Upper lobe of right lung (tissue), 1 donor: ENCODE data around the gene ANP32B. TPM values are rescaled to one million over a fixed set of nuclear protein-coding genes. Genes with fewer than 3 reads are reported as not detected.
"Not testable (repeated sequence)": the region's sequence is repeated elsewhere in the genome, so short reads cannot be mapped to it uniquely, and the experiment has no call there.

Source experiments
- ATAC-seq: fragments of 200-7000 bp; cut with Tn5 transposase; one replicate; pipeline ENCODE4 v1.9.1; 2020; ENCODE audit warnings: mild to moderate bottlenecking, moderate library complexity
- DNase-seq: peaks from one replicate; pipeline ENCODE4 v3.0.0-alpha.2; 2020
- H3K27ac ChIP-seq: fragments of 200-600 bp; one replicate; pipeline ENCODE4 v1.8.0; 2022
- H3K27me3 ChIP-seq: fragments of 200-600 bp; one replicate; pipeline ENCODE4 v1.8.0; 2022; ENCODE audit warnings: mild to moderate bottlenecking
- H3K36me3 ChIP-seq: fragments of 200-600 bp; one replicate; pipeline ENCODE4 v1.8.0; 2022
- H3K4me1 ChIP-seq: fragments of 200-600 bp; one replicate; pipeline ENCODE4 v1.8.0; 2022
- H3K4me3 ChIP-seq: fragments of 200-600 bp; one replicate; pipeline ENCODE4 v1.8.0; 2022; ENCODE audit warnings: mild to moderate bottlenecking
- H3K9me3 ChIP-seq: fragments of 200-600 bp; one replicate; pipeline ENCODE4 v1.8.0; 2022
- intact Hi-C: fragments of 100-400 bp; cut with DNase I; formaldehyde crosslinking; loops from one replicate; pipeline ENCODE4 v1.11.0; 2022
- total RNA-seq: library from RNA; stranded (reverse); fragmentation: NEBNext Ultra II Directional; extraction: Animal tissue kit (Norgen Biotek cat#: 25700); gene quantifications from one replicate; pipeline ENCODE4 v1.2.1, GENCODE V29; 2021
- TF ChIP-seq, protein P1 (sequence below): fragments of 200-600 bp; IDR thresholded peaks from one replicate; pipeline ENCODE4 v1.8.0; 2022; ENCODE audit warnings: antibody characterized with exemption
- donor health status: DM: no; HTN: yes; CAD: no; lungs with severe emphysema.

The ANP32B gene
- total RNA-seq, 1 donor from 2014 or later, result 107 TPM

GRCh38 chr9:97970165-97970564 is 13.0 kb upstream of the ANP32B start:
- H3K36me3 ChIP-seq, result no peaks in the 10 kb centered on the region
- intact Hi-C loops, result no loop called here
- no peaks in the 10 kb centered on the region for H3K4me1 ChIP-seq
- H3K9me3 ChIP-seq, result no peaks in the 10 kb centered on the region
- ATAC-seq (no peak), DNase-seq (no peak)
- no peak overlapping the region for H3K27ac ChIP-seq
- TF ChIP-seq, protein P1, sequence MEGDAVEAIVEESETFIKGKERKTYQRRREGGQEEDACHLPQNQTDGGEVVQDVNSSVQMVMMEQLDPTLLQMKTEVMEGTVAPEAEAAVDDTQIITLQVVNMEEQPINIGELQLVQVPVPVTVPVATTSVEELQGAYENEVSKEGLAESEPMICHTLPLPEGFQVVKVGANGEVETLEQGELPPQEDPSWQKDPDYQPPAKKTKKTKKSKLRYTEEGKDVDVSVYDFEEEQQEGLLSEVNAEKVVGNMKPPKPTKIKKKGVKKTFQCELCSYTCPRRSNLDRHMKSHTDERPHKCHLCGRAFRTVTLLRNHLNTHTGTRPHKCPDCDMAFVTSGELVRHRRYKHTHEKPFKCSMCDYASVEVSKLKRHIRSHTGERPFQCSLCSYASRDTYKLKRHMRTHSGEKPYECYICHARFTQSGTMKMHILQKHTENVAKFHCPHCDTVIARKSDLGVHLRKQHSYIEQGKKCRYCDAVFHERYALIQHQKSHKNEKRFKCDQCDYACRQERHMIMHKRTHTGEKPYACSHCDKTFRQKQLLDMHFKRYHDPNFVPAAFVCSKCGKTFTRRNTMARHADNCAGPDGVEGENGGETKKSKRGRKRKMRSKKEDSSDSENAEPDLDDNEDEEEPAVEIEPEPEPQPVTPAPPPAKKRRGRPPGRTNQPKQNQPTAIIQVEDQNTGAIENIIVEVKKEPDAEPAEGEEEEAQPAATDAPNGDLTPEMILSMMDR, result no peak
- H3K27me3 ChIP-seq, result peaks cover 23% of the 10 kb centered on the region
- no peak overlapping the region for H3K4me3 ChIP-seq

- H3K36me3 ChIP-seq, result no peaks in the 10 kb centered on the region
- H3K27me3 ChIP-seq, result peaks cover 12% of the 10 kb centered on the region
- no peak overlapping the region for H3K27ac ChIP-seq
- H3K4me3 ChIP-seq, result no peak overlapping the region
- no peaks in the 10 kb centered on the region for H3K4me1 ChIP-seq
- H3K9me3 ChIP-seq, result no peaks in the 10 kb centered on the region
- intact Hi-C loops, result no loop called here
- no peak for ATAC-seq
- no peak for DNase-seq
- TF ChIP-seq, protein P1, result no peak
Observed at GRCh38 chr9:97972753-97973152, 10.4 kb upstream of the ANP32B start.

GRCh38 chr9:97975376-97975775 is 7.8 kb upstream of the ANP32B start:
- no peak for ATAC-seq
- Histone ChIP-seq H3K27ac (no peak overlapping the region), H3K4me3 (no peak overlapping the region), H3K27me3 (peaks cover 7% of the 10 kb centered on the region), H3K4me1 (no peaks in the 10 kb centered on the region), H3K9me3 (no peaks in the 10 kb centered on the region), H3K36me3 (no peaks in the 10 kb centered on the region)
- TF ChIP-seq, protein P1, result no peak
- DNase-seq, result no peak
- intact Hi-C loops, result no loop called here

DNA sequence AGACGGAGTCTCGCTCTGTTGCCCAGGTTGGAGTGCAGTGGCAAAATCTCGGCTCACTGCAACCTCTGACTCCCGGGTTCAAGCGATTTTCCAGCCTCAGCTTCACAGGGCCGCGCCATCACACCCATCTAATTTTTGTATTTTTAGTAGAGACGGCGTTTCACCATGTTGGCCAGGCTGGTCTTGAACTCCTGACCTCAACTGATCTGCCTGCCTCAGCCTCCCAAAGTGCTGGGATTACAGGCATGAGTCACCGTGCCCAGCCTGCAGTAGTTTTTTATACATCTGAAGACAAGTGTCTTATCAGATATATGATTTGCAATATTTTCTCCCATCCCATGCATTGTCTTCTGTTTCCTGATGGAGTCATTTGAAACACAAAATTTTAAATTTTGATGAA is 6.5 kb upstream of the ANP32B start:
- H3K27ac ChIP-seq, intact Hi-C loops, H3K9me3 ChIP-seq, H3K27me3 ChIP-seq, DNase-seq, ATAC-seq, H3K4me3 ChIP-seq, H3K36me3 ChIP-seq, H3K4me1 ChIP-seq: not testable (repeated sequence)

DNA sequence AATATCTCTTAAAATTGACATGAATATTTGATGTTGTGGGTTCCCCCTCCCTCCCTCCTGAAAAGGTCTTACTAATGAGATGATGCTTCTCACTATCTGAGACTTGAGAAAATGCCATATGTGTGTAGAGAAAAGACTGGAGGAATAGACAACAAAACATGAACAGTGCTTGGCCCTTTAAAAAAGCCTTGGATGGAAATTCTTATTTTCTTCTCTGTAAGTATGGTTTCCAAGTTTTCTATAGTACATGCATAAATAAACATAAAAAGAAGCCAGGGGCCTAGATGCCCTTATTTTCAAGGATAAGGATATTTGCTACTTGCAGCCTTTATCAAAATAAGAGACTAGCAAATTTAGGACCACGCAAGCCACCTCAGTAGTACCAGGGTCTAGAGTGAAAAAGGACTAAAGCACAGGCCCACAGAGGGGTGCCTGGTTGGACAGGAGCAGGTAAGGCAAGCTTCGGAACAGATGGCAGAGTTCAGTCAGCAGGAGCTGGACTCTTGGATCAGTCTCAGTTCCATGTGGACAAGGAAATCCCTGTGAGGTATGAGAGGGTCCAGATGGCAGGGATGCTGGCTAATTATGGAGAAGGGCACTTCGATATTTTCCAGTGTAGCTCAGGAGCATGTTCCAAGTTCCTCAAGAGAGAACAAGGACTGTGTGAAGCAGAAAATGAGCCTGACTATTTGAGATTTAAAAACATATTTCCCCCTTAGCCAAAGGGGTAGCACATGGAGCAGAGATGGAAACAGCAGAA is 4.6 kb upstream of the ANP32B start:
- intact Hi-C loops, result no loop called here

GRCh38 chr9:97979788-97980478 is 3.2 kb upstream of the ANP32B start:
- TF ChIP-seq, protein P1, result no peak
- no peak for DNase-seq
- intact Hi-C loops, result no loop called here
- H3K27me3 ChIP-seq, result no peaks in the 10 kb centered on the region
- H3K4me1 ChIP-seq, result peaks cover 6% of the 10 kb centered on the region
- no peak for ATAC-seq
- H3K4me3 ChIP-seq, result no peak overlapping the region
- no peak overlapping the region for H3K27ac ChIP-seq
- H3K9me3 ChIP-seq, result no peaks in the 10 kb centered on the region
- no peaks in the 10 kb centered on the region for H3K36me3 ChIP-seq

More for the DNA sequence above, 4.6 kb upstream of the ANP32B start:
- Histone ChIP-seq H3K27ac (no peak overlapping the region), H3K4me1 (peaks cover 6% of the 10 kb centered on the region), H3K36me3 (no peaks in the 10 kb centered on the region), H3K4me3 (no peak overlapping the region), H3K27me3 (no peaks in the 10 kb centered on the region), H3K9me3 (no peaks in the 10 kb centered on the region)
- DNase-seq (no peak), ATAC-seq (no peak)
- TF ChIP-seq, protein P1, result no peak
